Transverse colon (tissue), 4 donors: ENCODE measurements around the gene RIT2. TPM values are rescaled to one million over a fixed set of nuclear protein-coding genes. Genes with fewer than 3 reads are reported as not detected.
"Not testable (repeated sequence)": the region's sequence is repeated elsewhere in the genome, so short reads cannot be mapped to it uniquely, and the experiment has no call there.

Experiments used
- DNase-seq: peaks from one replicate; pipeline ENCODE4 v3.0.0-alpha.2; 2019
- H3K27ac ChIP-seq, 4 donors: fragments of 200-600 bp; sonication (generic); 2 replicates each; pipeline ENCODE4 v1.5.1; 2016 to 2018; ENCODE audit warnings: inconsistent platforms in 4 of 4
- H3K27me3 ChIP-seq: fragments of 200-600 bp; sonication (generic); 2 replicates; pipeline ENCODE4 v1.5.1; 2017; ENCODE audit warnings: inconsistent platforms
- H3K36me3 ChIP-seq, 4 donors: fragments of 200-600 bp; sonication (generic); 2 replicates each; pipeline ENCODE4 v1.5.1; 2017 to 2019; ENCODE audit warnings: inconsistent platforms in 4 of 4
- H3K4me1 ChIP-seq, 4 donors: fragments of 200-600 bp; sonication (generic); 2 replicates each; pipeline ENCODE4 v1.5.1; 2017 to 2020; ENCODE audit warnings: inconsistent platforms in 4 of 4
- H3K4me3 ChIP-seq, 4 donors: fragments of 200-600 bp; sonication (generic); 1 replicate in 1 of 4; 2 replicates in 3 of 4; pipeline versions ENCODE4 v1.5.1 to v1.6.1; 2017 to 2019; ENCODE audit warnings: inconsistent platforms in 4 of 4
- H3K9me3 ChIP-seq, 2 donors: fragments of 200-600 bp; sonication (generic); 2 replicates each; pipeline ENCODE4 v1.5.1; 2017 to 2019; ENCODE audit warnings: inconsistent platforms in 2 of 2
- CTCF ChIP-seq, 5 experiments: fragments of 200-600 bp in 3 of 5; fragments of 450-650 bp in 2 of 5; sonication (generic) in 3 of 5; IDR thresholded peaks; 1 replicate in 2 of 5; 2 replicates in 3 of 5; pipeline ENCODE4 v1.5.1; 2016 to 2017; ENCODE audit warnings: antibody characterized with exemption in 5 of 5, inconsistent platforms in 3 of 5, mild to moderate bottlenecking in 2 of 5, moderate library complexity in 1 of 5
- EP300 ChIP-seq: sonication (generic); formaldehyde crosslinking; IDR thresholded peaks from one replicate; pipeline ENCODE4 v1.6.1; 2017; ENCODE audit warnings: antibody characterized with exemption, low read depth
- POLR2A ChIP-seq: fragments of 450-650 bp; IDR thresholded peaks from one replicate; pipeline ENCODE4 v1.6.1; 2016; ENCODE audit warnings: antibody characterized with exemption, mild to moderate bottlenecking, moderate library complexity
- POLR2AphosphoS5 ChIP-seq, 3 donors: sonication (generic); formaldehyde crosslinking; IDR thresholded peaks; one replicate each; pipeline ENCODE4 v1.6.1; 2016; ENCODE audit warnings: antibody characterized with exemption in 3 of 3
- whole genome bisulfite sequencing, 2 donors: methylation state at CpG; one replicate each; pipeline ENCODE4 v1.1.5; 2018; ENCODE audit warnings: low coverage in 1 of 2; 5-methylcytosine and 5-hydroxymethylcytosine counted together
- in situ Hi-C, 4 donors: fragments of 200-750 bp; cut with MboI; loops; one replicate each; pipeline versions ENCODE4 v1.15.0 to v1.15.1; 2017; ENCODE audit warnings: low sequenced_read_pairs in 3 of 4, low pct_ligation_motif_present in 1 of 4, low pct_unique_long_range_greater_than_20kb in 1 of 4
- intact Hi-C: fragments of 100-400 bp; cut with DNase I; formaldehyde crosslinking; loops from one replicate; pipeline ENCODE4 v1.15.1; 2023; ENCODE audit warnings: low total_unique reads
- total RNA-seq, 4 donors: library from RNA; depleted of rRNA; stranded (reverse); fragments of >200 nt; gene quantifications; one replicate each; pipeline ENCODE4 v1.1.0, GENCODE V29; 2016

The RIT2 gene
- total RNA-seq, 4 donors from 2014 or later, result not detected

- Histone ChIP-seq H3K36me3 (no peaks in the 10 kb centered on the region), H3K27me3 (no peaks in the 10 kb centered on the region), H3K9me3 (no peaks in the 10 kb centered on the region), H3K27ac (no peak overlapping the region), H3K4me1 (no peaks in the 10 kb centered on the region), H3K4me3 (no peak overlapping the region)
- 58 to 64% methylated on average over 2 of the region's 2 CpGs for WGBS, 2 donors
- TF ChIP-seq CTCF (IDR thresholded peaks at IDR 0.05) (no peak), POLR2AphosphoS5 (IDR thresholded peaks at IDR 0.05) (no peak), POLR2A (no peak), EP300 (no peak)
- in situ Hi-C loops, result no loop called here
- intact Hi-C loops, result no loop called here
- no peak for DNase-seq
These were observed 313.8 kb downstream of the RIT2 start for GRCh38 chr18:42801706-42802105.

- Histone ChIP-seq H3K27ac (no peak overlapping the region), H3K9me3 (no peaks in the 10 kb centered on the region), H3K4me3 (no peak overlapping the region), H3K4me1 (no peaks in the 10 kb centered on the region), H3K27me3 (no peaks in the 10 kb centered on the region), H3K36me3 (no peaks in the 10 kb centered on the region)
- TF ChIP-seq CTCF (IDR thresholded peaks at IDR 0.05) (no peak), POLR2AphosphoS5 (IDR thresholded peaks at IDR 0.05) (no peak), POLR2A (no peak), EP300 (no peak)
- in situ Hi-C loops (no loop called here), intact Hi-C loops (no loop called here)
- WGBS, 2 donors, result 25 to 31% methylated on average over 1 of the region's 1 CpG
- no peak for DNase-seq
These were observed 316.8 kb downstream of the RIT2 start for GRCh38 chr18:42798606-42799170.

GRCh38 chr18:42795213-42795789 lies 320.2 kb downstream of the RIT2 start:
- 87% methylated on average over 33 of the region's 33 CpGs; no CpG with 5 or more reads in 1 of the 2 donors for WGBS, 2 donors
- intact Hi-C loops, DNase-seq: not testable (repeated sequence)

GRCh38 chr18:42792731-42793130 lies 322.8 kb downstream of the RIT2 start:
- H3K4me3 ChIP-seq, result no peak overlapping the region
- no peaks in the 10 kb centered on the region for H3K9me3 ChIP-seq
- no peak for TF ChIP-seq CTCF (IDR thresholded peaks at IDR 0.05)
- TF ChIP-seq EP300, result no peak
- no peak for TF ChIP-seq POLR2AphosphoS5 (IDR thresholded peaks at IDR 0.05)
- no peak for TF ChIP-seq POLR2A
- DNase-seq, result no peak
- H3K36me3 ChIP-seq, result no peaks in the 10 kb centered on the region
- in situ Hi-C loops (no loop called here), intact Hi-C loops (no loop called here)
- no peaks in the 10 kb centered on the region for H3K4me1 ChIP-seq
- H3K27ac ChIP-seq, result no peak overlapping the region
- no peaks in the 10 kb centered on the region for H3K27me3 ChIP-seq

More at GRCh38 chr18:42795213-42795789, 320.2 kb downstream of the RIT2 start:
- H3K4me3 ChIP-seq, H3K9me3 ChIP-seq, H3K36me3 ChIP-seq, H3K27me3 ChIP-seq, in situ Hi-C loops, H3K27ac ChIP-seq, H3K4me1 ChIP-seq: not testable (repeated sequence)

GRCh38 chr18:42784632-42785031 lies 330.9 kb downstream of the RIT2 start:
- DNase-seq, result no peak
- Histone ChIP-seq H3K27ac (no peak overlapping the region), H3K27me3 (no peaks in the 10 kb centered on the region), H3K36me3 (no peaks in the 10 kb centered on the region), H3K4me3 (no peak overlapping the region), H3K9me3 (no peaks in the 10 kb centered on the region), H3K4me1 (no peaks in the 10 kb centered on the region)
- in situ Hi-C loops, result no loop called here
- TF ChIP-seq POLR2AphosphoS5 (IDR thresholded peaks at IDR 0.05) (no peak), POLR2A (no peak), CTCF (IDR thresholded peaks at IDR 0.05) (no peak), EP300 (no peak)
- 37 to 44% methylated on average over 2 of the region's 2 CpGs for WGBS, 2 donors
- intact Hi-C loops, result no loop called here
